ENCODE results near the gene HLA-DRB1.

The HLA-DRB1 gene

GRCh38 chr6:32607263-32607987 is 17.8 kb upstream of the HLA-DRB1 start:
- TF ChIP-seq, protein P1, sequence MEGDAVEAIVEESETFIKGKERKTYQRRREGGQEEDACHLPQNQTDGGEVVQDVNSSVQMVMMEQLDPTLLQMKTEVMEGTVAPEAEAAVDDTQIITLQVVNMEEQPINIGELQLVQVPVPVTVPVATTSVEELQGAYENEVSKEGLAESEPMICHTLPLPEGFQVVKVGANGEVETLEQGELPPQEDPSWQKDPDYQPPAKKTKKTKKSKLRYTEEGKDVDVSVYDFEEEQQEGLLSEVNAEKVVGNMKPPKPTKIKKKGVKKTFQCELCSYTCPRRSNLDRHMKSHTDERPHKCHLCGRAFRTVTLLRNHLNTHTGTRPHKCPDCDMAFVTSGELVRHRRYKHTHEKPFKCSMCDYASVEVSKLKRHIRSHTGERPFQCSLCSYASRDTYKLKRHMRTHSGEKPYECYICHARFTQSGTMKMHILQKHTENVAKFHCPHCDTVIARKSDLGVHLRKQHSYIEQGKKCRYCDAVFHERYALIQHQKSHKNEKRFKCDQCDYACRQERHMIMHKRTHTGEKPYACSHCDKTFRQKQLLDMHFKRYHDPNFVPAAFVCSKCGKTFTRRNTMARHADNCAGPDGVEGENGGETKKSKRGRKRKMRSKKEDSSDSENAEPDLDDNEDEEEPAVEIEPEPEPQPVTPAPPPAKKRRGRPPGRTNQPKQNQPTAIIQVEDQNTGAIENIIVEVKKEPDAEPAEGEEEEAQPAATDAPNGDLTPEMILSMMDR (IDR thresholded peaks at IDR 0.05) = no peak

GRCh38 chr6:32604434-32604877 is 14.8 kb upstream of the HLA-DRB1 start:
- TF ChIP-seq, protein P1 (IDR thresholded peaks at IDR 0.05) = no peak

DNA sequence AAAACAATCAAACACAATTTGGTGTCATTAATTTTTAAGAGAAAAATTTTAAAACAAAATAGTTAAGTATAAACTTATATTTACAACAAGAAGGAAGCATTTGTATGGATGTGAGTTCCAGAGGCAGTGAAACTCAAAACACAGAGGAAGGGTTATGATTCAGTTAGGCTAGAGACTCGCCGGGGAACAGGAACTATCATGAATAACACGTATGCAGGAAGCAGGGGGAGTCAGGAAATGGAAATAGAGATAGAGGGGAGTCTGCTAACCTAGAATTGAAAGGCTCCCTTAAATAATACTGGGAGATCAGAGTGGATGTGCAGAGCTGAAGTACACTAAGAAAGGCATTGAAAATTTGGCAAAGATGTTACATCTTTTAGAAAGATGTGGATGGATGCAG is 14.2 kb upstream of the HLA-DRB1 start:
- TF ChIP-seq, protein P1 (IDR thresholded peaks at IDR 0.05) = no peak

DNA sequence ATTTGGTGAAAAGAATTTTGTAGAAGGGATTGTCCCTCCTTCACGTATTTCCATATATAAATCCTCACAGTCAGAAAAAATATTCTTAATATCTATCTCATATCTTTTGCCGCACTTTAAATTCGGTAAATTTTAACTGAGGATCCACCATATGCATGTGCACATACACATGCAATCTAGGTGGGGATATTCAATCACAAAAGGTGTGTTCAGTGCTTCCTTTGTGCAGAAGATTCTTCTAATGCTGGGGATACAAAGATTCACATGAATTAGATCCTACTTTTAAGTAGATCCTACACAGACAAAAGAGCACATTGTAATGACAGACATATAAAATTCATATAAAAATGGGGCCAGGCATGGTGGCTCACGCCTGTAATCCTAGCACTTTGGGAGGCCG is 13.6 kb upstream of the HLA-DRB1 start:
- TF ChIP-seq, protein P1 (IDR thresholded peaks at IDR 0.05) = no peak

GRCh38 chr6:32602383-32602782 is 12.7 kb upstream of the HLA-DRB1 start:
- TF ChIP-seq, protein P1 (IDR thresholded peaks at IDR 0.05) = no peak

DNA sequence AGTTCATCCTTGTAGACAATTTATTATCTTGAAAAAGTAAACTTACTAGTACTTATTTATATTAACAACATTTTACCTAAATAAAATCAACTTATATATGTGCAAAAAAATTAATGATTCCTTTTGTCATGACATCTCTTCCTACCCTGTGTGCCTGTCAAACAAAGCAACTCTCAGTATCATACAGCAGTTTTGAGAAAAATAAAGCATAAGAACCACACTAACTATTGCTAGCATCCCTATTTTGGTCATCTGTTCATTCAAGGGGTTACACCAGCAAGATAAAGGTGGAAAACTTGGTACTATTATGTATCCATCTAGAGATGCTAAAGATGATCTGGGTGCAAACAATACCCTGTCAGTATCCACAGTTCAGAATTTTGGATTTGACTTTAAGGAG is 7.4 kb upstream of the HLA-DRB1 start:
- TF ChIP-seq, protein P1 (IDR thresholded peaks at IDR 0.05) = no peak

- TF ChIP-seq, protein P1 (IDR thresholded peaks at IDR 0.05) = no peak
These were observed 1.5 kb downstream of the HLA-DRB1 start for GRCh38 chr6:32588156-32588555.

DNA sequence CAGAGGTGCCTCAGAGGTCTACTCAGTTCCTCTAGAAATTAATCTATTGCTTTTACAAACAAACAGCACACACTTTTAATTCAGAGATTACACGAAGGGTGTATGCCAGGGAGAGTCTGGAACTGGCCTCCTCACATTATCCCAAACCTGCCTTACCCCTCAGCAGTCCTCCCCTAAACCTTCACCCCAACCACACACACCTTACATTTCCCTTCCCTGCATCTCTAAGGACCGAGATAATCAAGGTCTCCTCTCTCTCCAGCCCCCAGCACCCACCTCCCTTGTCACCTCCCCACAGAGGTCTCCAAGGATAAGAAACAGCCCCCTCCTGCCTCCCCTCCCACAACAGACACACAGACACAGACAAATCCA is 6.1 kb downstream of the HLA-DRB1 start:
- TF ChIP-seq, protein P1 (IDR thresholded peaks at IDR 0.05) = no peak
